Breast epithelium (tissue), 4 donors: Measurements from ENCODE around the gene GZMH. TPM values are rescaled to one million over a fixed set of nuclear protein-coding genes. Genes with fewer than 3 reads are reported as not detected.

Source experiments
- DNase-seq, 2 donors: peaks; one replicate each; pipeline ENCODE4 v3.0.0-alpha.2; 2019; ENCODE audit warnings: low spot score in 2 of 2
- H3K27ac ChIP-seq, 2 donors: fragments of 200-600 bp; sonication (generic) in 1 of 2; one replicate each; pipeline ENCODE4 v1.5.1; 2016 to 2019; ENCODE audit warnings: mild to moderate bottlenecking in 1 of 2
- H3K27me3 ChIP-seq, 2 donors: fragments of 200-600 bp; sonication (generic) in 1 of 2; one replicate each; pipeline versions ENCODE4 v1.5.1 to v1.6.0; 2017 to 2019; ENCODE audit warnings: control low read depth in 1 of 2, mild to moderate bottlenecking in 1 of 2
- H3K36me3 ChIP-seq: fragments of 200-600 bp; one replicate; pipeline ENCODE4 v1.5.1; 2019
- H3K4me1 ChIP-seq, 2 donors: fragments of 200-600 bp; sonication (generic); one replicate each; pipeline ENCODE4 v1.5.1; 2016 to 2019; ENCODE audit warnings: control low read depth in 1 of 2
- H3K4me3 ChIP-seq, 3 donors: fragments of 200-600 bp; sonication (generic); 1 replicate in 2 of 3; 2 replicates in 1 of 3; pipeline ENCODE4 v1.5.1; 2016 to 2019; ENCODE audit warnings: mild to moderate bottlenecking in 3 of 3, moderate library complexity in 2 of 3
- H3K9me3 ChIP-seq, 2 donors: fragments of 200-600 bp; sonication (generic) in 1 of 2; one replicate each; pipeline ENCODE4 v1.5.1; 2016 to 2019; ENCODE audit warnings: control low read depth in 1 of 2
- POLR2A ChIP-seq: fragments of 450-650 bp; IDR thresholded peaks from one replicate; pipeline ENCODE4 v1.6.1; 2016; ENCODE audit warnings: antibody characterized with exemption, mild to moderate bottlenecking, moderate library complexity
- POLR2AphosphoS5 ChIP-seq, 3 donors: sonication (generic); formaldehyde crosslinking; IDR thresholded peaks; one replicate each; pipeline ENCODE4 v1.6.1; 2017; ENCODE audit warnings: antibody characterized with exemption in 3 of 3
- intact Hi-C: fragments of 100-400 bp; cut with DNase I; formaldehyde crosslinking; loops from one replicate; pipeline ENCODE4 v1.15.1; 2023; ENCODE audit warnings: low total_unique reads
- total RNA-seq, 3 donors: library from RNA; depleted of rRNA; stranded (reverse); fragments of >200 nt; gene quantifications; one replicate each; pipeline ENCODE4 v1.1.0, GENCODE V29; 2016
- TF ChIP-seq, protein P1 (sequence below), 3 donors: fragments of 450-650 bp; IDR thresholded peaks; one replicate each; pipeline ENCODE4 v1.5.1; 2016 to 2017; ENCODE audit warnings: antibody characterized with exemption in 3 of 3, mild to moderate bottlenecking in 3 of 3, moderate library complexity in 3 of 3

GZMH gene
- total RNA-seq, 3 donors from 2014 or later = 0.80 to 1.3 (median 0.98) TPM

- Histone ChIP-seq H3K27me3 (peaks cover 0 to 4% of the 10 kb centered on the region in 2 donors), H3K36me3 (no peaks in the 10 kb centered on the region), H3K4me3 (no peak overlapping the region), H3K27ac (no peak overlapping the region), H3K9me3 (no peaks in the 10 kb centered on the region), H3K4me1 (no peaks in the 10 kb centered on the region)
- intact Hi-C loops = no loop called here
- no peak for DNase-seq
- no peak for TF ChIP-seq POLR2AphosphoS5 (IDR thresholded peaks at IDR 0.05)
- TF ChIP-seq, protein P1, sequence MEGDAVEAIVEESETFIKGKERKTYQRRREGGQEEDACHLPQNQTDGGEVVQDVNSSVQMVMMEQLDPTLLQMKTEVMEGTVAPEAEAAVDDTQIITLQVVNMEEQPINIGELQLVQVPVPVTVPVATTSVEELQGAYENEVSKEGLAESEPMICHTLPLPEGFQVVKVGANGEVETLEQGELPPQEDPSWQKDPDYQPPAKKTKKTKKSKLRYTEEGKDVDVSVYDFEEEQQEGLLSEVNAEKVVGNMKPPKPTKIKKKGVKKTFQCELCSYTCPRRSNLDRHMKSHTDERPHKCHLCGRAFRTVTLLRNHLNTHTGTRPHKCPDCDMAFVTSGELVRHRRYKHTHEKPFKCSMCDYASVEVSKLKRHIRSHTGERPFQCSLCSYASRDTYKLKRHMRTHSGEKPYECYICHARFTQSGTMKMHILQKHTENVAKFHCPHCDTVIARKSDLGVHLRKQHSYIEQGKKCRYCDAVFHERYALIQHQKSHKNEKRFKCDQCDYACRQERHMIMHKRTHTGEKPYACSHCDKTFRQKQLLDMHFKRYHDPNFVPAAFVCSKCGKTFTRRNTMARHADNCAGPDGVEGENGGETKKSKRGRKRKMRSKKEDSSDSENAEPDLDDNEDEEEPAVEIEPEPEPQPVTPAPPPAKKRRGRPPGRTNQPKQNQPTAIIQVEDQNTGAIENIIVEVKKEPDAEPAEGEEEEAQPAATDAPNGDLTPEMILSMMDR (IDR thresholded peaks at IDR 0.05) = no peak
- TF ChIP-seq POLR2A = no peak
Observed at GRCh38 chr14:24578558-24578957, 30.9 kb downstream of the GZMH start.

- Histone ChIP-seq H3K4me1 (no peaks in the 10 kb centered on the region), H3K27ac (no peak overlapping the region), H3K9me3 (no peaks in the 10 kb centered on the region), H3K4me3 (no peak overlapping the region), H3K36me3 (no peaks in the 10 kb centered on the region), H3K27me3 (peaks cover 0 to 4% of the 10 kb centered on the region in 2 donors)
- no peak for DNase-seq
- intact Hi-C loops = no loop called here
- TF ChIP-seq POLR2A = no peak
- TF ChIP-seq POLR2AphosphoS5 (IDR thresholded peaks at IDR 0.05) = no peak
- TF ChIP-seq, protein P1 (IDR thresholded peaks at IDR 0.05) = no peak
Observed at GRCh38 chr14:24576771-24577170, 32.7 kb downstream of the GZMH start.

GRCh38 chr14:24576182-24576581 is 33.3 kb downstream of the GZMH start, which contains the start of gene CTSG:
Gene CTSG, minus strand, starts transcription at chr14:24576250. Its CDS starts 27 bp downstream, at chr14:24576223.
- peaks cover 0 to 4% of the 10 kb centered on the region in 2 donors for H3K27me3 ChIP-seq
- H3K9me3 ChIP-seq = no peaks in the 10 kb centered on the region
- no peak within 1 kb of the TSS for H3K27ac ChIP-seq
- no peak within 1 kb of the TSS for H3K4me3 ChIP-seq
- intact Hi-C loops = no loop called here
- DNase-seq = no peak
- TF ChIP-seq POLR2AphosphoS5 (IDR thresholded peaks at IDR 0.05) (no peak), POLR2A (no peak)
- no peaks in the 10 kb centered on the region for H3K4me1 ChIP-seq
- H3K36me3 ChIP-seq = no peaks in the 10 kb centered on the region

DNA sequence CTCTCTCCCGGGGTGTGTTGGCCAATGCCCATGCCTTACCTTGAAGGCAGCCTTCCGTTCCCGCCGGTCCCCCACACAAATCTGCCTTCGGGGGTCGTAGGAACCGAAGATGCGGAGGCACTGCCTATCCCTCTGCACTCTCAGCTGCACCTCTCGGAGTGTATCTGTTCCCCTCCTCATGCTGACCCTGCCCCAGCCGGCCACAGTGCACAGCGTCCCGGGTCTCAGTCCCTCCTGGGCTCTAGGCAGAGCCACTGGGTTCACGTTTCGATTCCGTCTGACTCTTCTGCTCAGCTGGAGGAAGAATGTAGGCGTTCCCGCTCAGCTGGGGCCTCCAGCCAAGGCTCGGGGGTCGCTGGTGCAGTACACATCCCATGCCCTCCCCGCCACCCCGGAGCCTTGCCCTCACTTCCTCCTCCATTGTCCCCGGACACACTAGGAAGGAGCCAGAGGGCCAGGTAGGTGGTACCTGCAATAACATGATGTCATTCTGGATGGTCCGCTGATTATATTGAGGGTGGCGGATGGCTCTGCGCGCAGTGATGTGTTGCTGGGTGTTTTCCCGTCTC is 35.2 kb downstream of the GZMH start:
- DNase-seq = no peak
- intact Hi-C loops = no loop called here
- Histone ChIP-seq H3K4me3 (no peak overlapping the region), H3K27ac (no peak overlapping the region), H3K27me3 (peaks cover 0 to 4% of the 10 kb centered on the region in 2 donors), H3K4me1 (no peaks in the 10 kb centered on the region), H3K9me3 (no peaks in the 10 kb centered on the region), H3K36me3 (no peaks in the 10 kb centered on the region)
- TF ChIP-seq, protein P1 (IDR thresholded peaks at IDR 0.05) = no peak
- TF ChIP-seq POLR2AphosphoS5 (IDR thresholded peaks at IDR 0.05) (no peak), POLR2A (no peak)

GRCh38 chr14:24566318-24566717 is 43.2 kb downstream of the GZMH start:
- Histone ChIP-seq H3K9me3 (peaks cover 12 to 18% of the 10 kb centered on the region in 2 donors), H3K27ac (no peak overlapping the region)

More at GRCh38 chr14:24566318-24566717, 43.2 kb downstream of the GZMH start:
- Histone ChIP-seq H3K4me1 (no peaks in the 10 kb centered on the region), H3K36me3 (no peaks in the 10 kb centered on the region), H3K27me3 (no peaks in the 10 kb centered on the region), H3K4me3 (no peak overlapping the region)
- intact Hi-C loops = no loop called here
- DNase-seq = no peak
- TF ChIP-seq POLR2A (no peak), POLR2AphosphoS5 (IDR thresholded peaks at IDR 0.05) (no peak)
- TF ChIP-seq, protein P1 (IDR thresholded peaks at IDR 0.05) = no peak
